ENCODE data around the gene TRMU. TPM values are rescaled to one million over a fixed set of nuclear protein-coding genes. Genes with fewer than 3 reads are reported as not detected.

The TRMU gene
- total RNA-seq, 1 donor from 2014 or later: 70.1 TPM

GRCh38 chr22:46338636-46339035 lies 3.1 kb downstream of the TRMU start:
- Histone ChIP-seq H3F3A (ENCODE audit: low read depth) (peaks cover 18% of the 10 kb centered on the region), H3K27ac (no peak overlapping the region), H3K4me3 (no peak overlapping the region), H3K79me2 (ENCODE audit: low read depth) (peaks cover 24% of the 10 kb centered on the region), H3K4me2 (no peak overlapping the region), H3K36me3 (no peaks in the 10 kb centered on the region), H3K9me3 (ENCODE audit: low read depth) (no peaks in the 10 kb centered on the region), H4K20me1 (ENCODE audit: low read depth) (peaks cover 39% of the 10 kb centered on the region), H3K9ac (no peak overlapping the region), H3K4me1 (peaks cover 8% of the 10 kb centered on the region), H3K27me3 (no peaks in the 10 kb centered on the region), H2AFZ (replicated peaks) (no peak overlapping the region)
- Mint-ChIP-seq H3K9me3 (no peaks in the 10 kb centered on the region), H3K4me3 (no peak overlapping the region), H3K27ac (no peak overlapping the region), H3K27me3 (ENCODE audit: insufficient read depth, low read depth) (peaks cover 8% of the 10 kb centered on the region), H3K4me1 (peaks cover 20% of the 10 kb centered on the region), H3K36me3 (peaks cover 25% of the 10 kb centered on the region)
- DNase-seq (ENCODE audit: low spot score): no peak
- TF ChIP-seq CTCF (IDR thresholded peaks at IDR 0.05) (no peak), EZH2phosphoT487 (IDR thresholded peaks at IDR 0.05) (no peak), EZH2 (IDR thresholded peaks at IDR 0.05) (no peak)

GRCh38 chr22:46339956-46340355 lies 4.4 kb downstream of the TRMU start:
- peaks cover 8% of the 10 kb centered on the region for H3K27me3 Mint-ChIP-seq (ENCODE audit: insufficient read depth, low read depth)
- H2AFZ ChIP-seq (replicated peaks): no peak overlapping the region
- H3K4me1 ChIP-seq: peaks cover 8% of the 10 kb centered on the region
- no peak overlapping the region for H3K27ac ChIP-seq
- no peak overlapping the region for H3K4me2 ChIP-seq
- no peak for DNase-seq (ENCODE audit: low spot score)
- peaks cover 5% of the 10 kb centered on the region for H3F3A ChIP-seq (ENCODE audit: low read depth)
- H3K27me3 ChIP-seq: no peaks in the 10 kb centered on the region
- peaks cover 45% of the 10 kb centered on the region for H4K20me1 ChIP-seq (ENCODE audit: low read depth)
- TF ChIP-seq EZH2phosphoT487 (IDR thresholded peaks at IDR 0.05): no peak
- TF ChIP-seq CTCF (IDR thresholded peaks at IDR 0.05): no peak
- TF ChIP-seq EZH2 (IDR thresholded peaks at IDR 0.05): no peak
- no peak overlapping the region for H3K9ac ChIP-seq
- no peaks in the 10 kb centered on the region for H3K9me3 ChIP-seq (ENCODE audit: low read depth)
- no peak overlapping the region for H3K4me3 ChIP-seq
- H3K36me3 Mint-ChIP-seq: peaks cover 31% of the 10 kb centered on the region
- no peaks in the 10 kb centered on the region for H3K9me3 Mint-ChIP-seq
- no peak overlapping the region for H3K4me3 Mint-ChIP-seq
- peaks cover 24% of the 10 kb centered on the region for H3K79me2 ChIP-seq (ENCODE audit: low read depth)
- H3K27ac Mint-ChIP-seq: no peak overlapping the region
- H3K36me3 ChIP-seq: no peaks in the 10 kb centered on the region
- peaks cover 18% of the 10 kb centered on the region for H3K4me1 Mint-ChIP-seq

GRCh38 chr22:46340676-46341075 lies 5.2 kb downstream of the TRMU start:
- Mint-ChIP-seq H3K27ac (no peak overlapping the region), H3K36me3 (peaks cover 32% of the 10 kb centered on the region), H3K27me3 (ENCODE audit: insufficient read depth, low read depth) (peaks cover 5% of the 10 kb centered on the region), H3K4me3 (no peak overlapping the region), H3K9me3 (no peaks in the 10 kb centered on the region), H3K4me1 (peaks cover 15% of the 10 kb centered on the region)
- TF ChIP-seq EZH2 (IDR thresholded peaks at IDR 0.05): no peak
- TF ChIP-seq EZH2phosphoT487 (IDR thresholded peaks at IDR 0.05): no peak
- Histone ChIP-seq H3K9ac (no peak overlapping the region), H3K4me3 (no peak overlapping the region), H3K27ac (no peak overlapping the region), H3F3A (ENCODE audit: low read depth) (no peaks in the 10 kb centered on the region), H3K4me1 (peaks cover 8% of the 10 kb centered on the region), H2AFZ (replicated peaks) (no peak overlapping the region), H4K20me1 (ENCODE audit: low read depth) (peaks cover 45% of the 10 kb centered on the region), H3K36me3 (no peaks in the 10 kb centered on the region), H3K9me3 (ENCODE audit: low read depth) (no peaks in the 10 kb centered on the region), H3K79me2 (ENCODE audit: low read depth) (peaks cover 24% of the 10 kb centered on the region), H3K27me3 (no peaks in the 10 kb centered on the region), H3K4me2 (no peak overlapping the region)
- no peak for DNase-seq (ENCODE audit: low spot score)

GRCh38 chr22:46346680-46347405 lies 11.3 kb downstream of the TRMU start:
- no peaks in the 10 kb centered on the region for H3K27me3 ChIP-seq
- Mint-ChIP-seq H3K9me3 (no peaks in the 10 kb centered on the region), H3K4me3 (no peak overlapping the region), H3K27ac (no peak overlapping the region), H3K4me1 (peaks cover 4% of the 10 kb centered on the region), H3K36me3 (peaks cover 27% of the 10 kb centered on the region), H3K27me3 (ENCODE audit: insufficient read depth, low read depth) (no peaks in the 10 kb centered on the region)
- TF ChIP-seq CTCF (IDR thresholded peaks at IDR 0.05) (no peak), EZH2 (IDR thresholded peaks at IDR 0.05) (no peak), EZH2phosphoT487 (IDR thresholded peaks at IDR 0.05) (no peak)
- H3K4me3 ChIP-seq: no peak overlapping the region
- no peaks in the 10 kb centered on the region for H3K79me2 ChIP-seq (ENCODE audit: low read depth)
- H3K4me2 ChIP-seq: no peak overlapping the region
- H3K9ac ChIP-seq: no peak overlapping the region
- H3K36me3 ChIP-seq: no peaks in the 10 kb centered on the region
- H2AFZ ChIP-seq (replicated peaks): no peak overlapping the region
- DNase-seq (ENCODE audit: low spot score): no peak
- H3K27ac ChIP-seq: no peak overlapping the region
- no peaks in the 10 kb centered on the region for H3K9me3 ChIP-seq (ENCODE audit: low read depth)
- no peaks in the 10 kb centered on the region for H3F3A ChIP-seq (ENCODE audit: low read depth)
- H4K20me1 ChIP-seq (ENCODE audit: low read depth): peaks cover 19% of the 10 kb centered on the region
- no peaks in the 10 kb centered on the region for H3K4me1 ChIP-seq

Data from neural progenitor cell (in vitro differentiated cells).